HCT116 (cell line): ENCODE measurements around the gene FASLG. TPM values are rescaled to one million over a fixed set of nuclear protein-coding genes. Genes with fewer than 3 reads are reported as not detected.

Experiments
- ATAC-seq: fragments of 200-7000 bp; cut with Tn5 transposase; 2 replicates; pipeline ENCODE4 v1.9.1; 2020; ENCODE audit warnings: mild to moderate bottlenecking, moderate library complexity
- BruUV-seq: library from RNA; stranded (reverse); fragments of 400-500 nt; replicated peaks from 2 replicates; lab custom pipeline; 2021; lab: Mats Ljungman, UMichigan
- CTCF ChIA-PET: fragments of 300-600 bp; sonication (Branson Sonifier 250); formaldehyde crosslinking; loops from one replicate; lab custom pipeline; 2021; ENCODE audit warnings: antibody characterized with exemption; lab: Charles Lee
- POLR2A ChIA-PET: fragments of 300-600, 350-600 bp; sonication (Branson Sonifier 250); formaldehyde crosslinking; loops from one replicate; lab custom pipeline; 2021; ENCODE audit warnings: antibody characterized with exemption; lab: Charles Lee
- RAD21 ChIA-PET, 2 experiments: fragments of 300-600 bp; sonication (Branson Sonifier 250); formaldehyde crosslinking; loops; one replicate each; lab custom pipeline; 2023; ENCODE audit warnings: low total read pairs in 2 of 2; ENCODE audit not compliant: uncharacterized antibody in 2 of 2, unreplicated experiment in 2 of 2, low non-redundant PET in 1 of 2; lab: Charles Lee
- DNase-seq: peaks from one replicate; pipeline ENCODE4 v3.0.0-alpha.2; 2010; ENCODE audit warnings: low read depth, low spot score
- H2AFZ ChIP-seq: fragments of 200-600 bp; shearing (Covaris generic), sonication (generic); 2 replicates; pipeline ENCODE4 v1.6.1; 2017; ENCODE audit warnings: low read depth, mixed run types, mixed read lengths, antibody characterized with exemption, low read length; ENCODE audit not compliant: poor library complexity, severe bottlenecking
- H3K27ac ChIP-seq: 2 replicates; pipeline ENCODE4 v1.5.1; 2012; ENCODE audit warnings: low read depth, low read length
- H3K27me3 ChIP-seq: fragments of 200-600 bp; sonication (generic); 2 replicates; pipeline ENCODE4 v1.6.1; 2016; ENCODE audit warnings: mixed run types, low read length, mixed read lengths; ENCODE audit not compliant: insufficient read depth
- H3K36me3 ChIP-seq, 2 experiments: fragments of 200-500 bp in 1 of 2; fragments of 200-600 bp in 1 of 2; sonication (Bioruptor generic) in 1 of 2; sonication (generic) in 1 of 2; 2 replicates each; pipeline versions ENCODE4 v1.5.1 to v1.6.1; 2014 to 2016; ENCODE audit warnings: low read length in 2 of 2, inconsistent platforms in 1 of 2, mixed read lengths in 1 of 2, mixed run types in 1 of 2; ENCODE audit not compliant: insufficient read depth in 2 of 2, control insufficient read depth in 1 of 2
- H3K4me1 ChIP-seq, 2 experiments: fragments of 200-600 bp in 1 of 2; sonication (generic) in 1 of 2; 2 replicates each; pipeline versions ENCODE4 v1.5.1 to v1.6.1; 2012 to 2017; ENCODE audit warnings: low read length in 2 of 2, inconsistent platforms in 1 of 2, mild to moderate bottlenecking in 1 of 2, mixed read lengths in 1 of 2, mixed run types in 1 of 2, moderate library complexity in 1 of 2; ENCODE audit not compliant: insufficient read depth in 2 of 2, control insufficient read depth in 1 of 2
- H3K4me2 ChIP-seq: fragments of 200-600 bp; sonication (generic); 2 replicates; pipeline ENCODE4 v1.6.1; 2017; ENCODE audit warnings: mixed run types, low read length, mixed read lengths
- H3K4me3 ChIP-seq, 2 experiments: fragments of 200-600 bp in 1 of 2; sonication (generic) in 1 of 2; replicated peaks in 1 of 2; 2 replicates each; pipeline ENCODE4 v1.5.1; 2011 to 2016; ENCODE audit warnings: low read length in 2 of 2, control low read depth in 1 of 2, low read depth in 1 of 2, mild to moderate bottlenecking in 1 of 2, mixed read lengths in 1 of 2, mixed run types in 1 of 2
- H3K79me2 ChIP-seq: fragments of 200-600 bp; sonication (generic); 2 replicates; pipeline ENCODE4 v1.6.1; 2017; ENCODE audit warnings: mild to moderate bottlenecking, mixed run types, low read length, moderate library complexity, mixed read lengths; ENCODE audit not compliant: insufficient read depth
- H3K9ac ChIP-seq: fragments of 200-600 bp; sonication (generic); 2 replicates; pipeline ENCODE4 v1.6.1; 2016; ENCODE audit warnings: low read length, mixed read lengths
- H3K9me2 ChIP-seq: fragments of 200-600 bp; sonication (generic), shearing (Covaris generic); 2 replicates; pipeline ENCODE4 v1.6.1; 2017; ENCODE audit warnings: mixed run types, mild to moderate bottlenecking, moderate library complexity; ENCODE audit not compliant: insufficient read depth
- H3K9me3 ChIP-seq, 2 experiments: fragments of 200-500 bp in 1 of 2; fragments of 200-600 bp in 1 of 2; sonication (Bioruptor generic) in 1 of 2; sonication (generic) in 1 of 2; 2 replicates each; pipeline ENCODE4 v1.6.1; 2014 to 2017; ENCODE audit warnings: low read length in 2 of 2, mixed read lengths in 2 of 2, inconsistent platforms in 1 of 2, low read depth in 1 of 2, mild to moderate bottlenecking in 1 of 2, mixed run types in 1 of 2, moderate library complexity in 1 of 2; ENCODE audit not compliant: control insufficient read depth in 1 of 2, insufficient read depth in 1 of 2
- H4K20me1 ChIP-seq: fragments of 200-600 bp; sonication (generic), shearing (Covaris generic); 2 replicates; pipeline ENCODE4 v1.6.1; 2017; ENCODE audit warnings: mixed run types, mild to moderate bottlenecking, moderate library complexity; ENCODE audit not compliant: insufficient read depth
- CEBPB ChIP-seq: IDR thresholded peaks from 2 replicates; pipeline ENCODE4 v1.6.1; 2012; ENCODE audit warnings: low read depth
- EGR1 ChIP-seq: IDR thresholded peaks from 2 replicates; pipeline ENCODE4 v1.6.1; 2012; ENCODE audit warnings: low read depth
- ELF1 ChIP-seq: IDR thresholded peaks from 2 replicates; pipeline ENCODE4 v1.6.1; 2012; ENCODE audit warnings: low read depth, borderline replicate concordance
- EZH2 ChIP-seq: fragments of 200-600 bp; sonication (generic); IDR thresholded peaks from 2 replicates; pipeline ENCODE4 v1.6.1; 2017; ENCODE audit warnings: antibody characterized with exemption, mixed run types
- EZH2phosphoT487 ChIP-seq: fragments of 200-600 bp; IDR thresholded peaks from 2 replicates; pipeline ENCODE4 v1.6.1; 2018; ENCODE audit warnings: antibody characterized with exemption, borderline replicate concordance
- FOSL1 ChIP-seq: IDR thresholded peaks from 2 replicates; pipeline ENCODE4 v1.6.1; 2012; ENCODE audit warnings: low read depth
- JUND ChIP-seq: IDR thresholded peaks from 2 replicates; pipeline ENCODE4 v1.6.1; 2012
- POLR2A ChIP-seq: IDR thresholded peaks from 2 replicates; pipeline ENCODE4 v1.7.0; 2011; ENCODE audit warnings: borderline replicate concordance; ENCODE audit not compliant: insufficient read depth, insufficient read length; ENCODE audit errors: extremely low read depth
- RAD21 ChIP-seq: IDR thresholded peaks from 2 replicates; pipeline ENCODE4 v1.6.1; 2012; ENCODE audit warnings: low read depth, mild to moderate bottlenecking
- SIN3A ChIP-seq: IDR thresholded peaks from 2 replicates; pipeline ENCODE4 v1.6.1; 2012; ENCODE audit warnings: low read depth
- SRF ChIP-seq: IDR thresholded peaks from 2 replicates; pipeline ENCODE4 v1.6.1; 2012; ENCODE audit warnings: low read depth
- TCF7L2 ChIP-seq: IDR thresholded peaks from 2 replicates; pipeline ENCODE4 v1.7.0; 2011; ENCODE audit warnings: borderline replicate concordance, inconsistent platforms; ENCODE audit not compliant: insufficient read depth, insufficient read length; ENCODE audit errors: extremely low read depth
- YY1 ChIP-seq: IDR thresholded peaks from 2 replicates; pipeline ENCODE4 v1.6.1; 2011; ENCODE audit warnings: low read length, low read depth, moderate library complexity, mild to moderate bottlenecking; ENCODE audit not compliant: insufficient replicate concordance; ENCODE audit errors: extremely low read depth
- ZNF274 ChIP-seq: fragments of 200-500 bp; sonication (Bioruptor generic); IDR thresholded peaks from 2 replicates; pipeline ENCODE4 v1.6.1; 2014; ENCODE audit warnings: mild to moderate bottlenecking, low read depth, low read length, inconsistent platforms
- intact Hi-C: fragments of 100-400 bp; cut with micrococcal nuclease; formaldehyde crosslinking; loops from 2 replicates; pipeline ENCODE4 v1.10.0; 2022
- total RNA-seq: library from RNA; stranded (reverse); gene quantifications from one replicate; pipeline ENCODE4 v1.2.1, GENCODE V29; 2021; ENCODE audit not compliant: unreplicated experiment
- TF ChIP-seq, protein P1 (sequence below): IDR thresholded peaks from 2 replicates; pipeline ENCODE4 v1.6.1; 2012; ENCODE audit warnings: low read depth
- TF ChIP-seq, protein P2 (sequence below): IDR thresholded peaks from 2 replicates; pipeline ENCODE4 v1.6.1; 2012
- TF ChIP-seq, protein P3 (sequence below): IDR thresholded peaks from 2 replicates; pipeline ENCODE4 v1.6.1; 2011; ENCODE audit warnings: mild to moderate bottlenecking, low read length, moderate library complexity; ENCODE audit not compliant: insufficient replicate concordance; ENCODE audit errors: extremely low read depth

Gene FASLG
- total RNA-seq, 1 experiment from 2014 or later: not detected

DNA sequence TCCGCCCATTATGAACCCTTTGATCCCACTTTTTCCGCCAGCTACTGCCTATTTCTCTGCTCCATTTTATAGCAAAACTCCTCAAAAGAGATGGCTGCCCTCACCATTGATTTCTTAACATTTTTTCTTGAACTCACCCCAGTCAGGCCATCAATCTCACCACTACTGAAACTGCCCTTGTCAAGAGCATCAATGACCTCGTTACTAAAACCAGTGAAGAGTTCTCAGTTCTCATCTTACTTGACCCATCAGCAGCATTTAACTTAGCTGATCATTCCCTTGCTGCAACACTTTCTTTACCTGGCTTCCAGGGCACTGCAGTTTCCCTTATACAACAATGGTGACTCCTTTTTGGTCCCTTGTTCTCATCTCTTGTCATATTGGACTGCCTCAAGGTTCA, 35.2 kb upstream of the FASLG start (continued):
- TF ChIP-seq, protein P1, sequence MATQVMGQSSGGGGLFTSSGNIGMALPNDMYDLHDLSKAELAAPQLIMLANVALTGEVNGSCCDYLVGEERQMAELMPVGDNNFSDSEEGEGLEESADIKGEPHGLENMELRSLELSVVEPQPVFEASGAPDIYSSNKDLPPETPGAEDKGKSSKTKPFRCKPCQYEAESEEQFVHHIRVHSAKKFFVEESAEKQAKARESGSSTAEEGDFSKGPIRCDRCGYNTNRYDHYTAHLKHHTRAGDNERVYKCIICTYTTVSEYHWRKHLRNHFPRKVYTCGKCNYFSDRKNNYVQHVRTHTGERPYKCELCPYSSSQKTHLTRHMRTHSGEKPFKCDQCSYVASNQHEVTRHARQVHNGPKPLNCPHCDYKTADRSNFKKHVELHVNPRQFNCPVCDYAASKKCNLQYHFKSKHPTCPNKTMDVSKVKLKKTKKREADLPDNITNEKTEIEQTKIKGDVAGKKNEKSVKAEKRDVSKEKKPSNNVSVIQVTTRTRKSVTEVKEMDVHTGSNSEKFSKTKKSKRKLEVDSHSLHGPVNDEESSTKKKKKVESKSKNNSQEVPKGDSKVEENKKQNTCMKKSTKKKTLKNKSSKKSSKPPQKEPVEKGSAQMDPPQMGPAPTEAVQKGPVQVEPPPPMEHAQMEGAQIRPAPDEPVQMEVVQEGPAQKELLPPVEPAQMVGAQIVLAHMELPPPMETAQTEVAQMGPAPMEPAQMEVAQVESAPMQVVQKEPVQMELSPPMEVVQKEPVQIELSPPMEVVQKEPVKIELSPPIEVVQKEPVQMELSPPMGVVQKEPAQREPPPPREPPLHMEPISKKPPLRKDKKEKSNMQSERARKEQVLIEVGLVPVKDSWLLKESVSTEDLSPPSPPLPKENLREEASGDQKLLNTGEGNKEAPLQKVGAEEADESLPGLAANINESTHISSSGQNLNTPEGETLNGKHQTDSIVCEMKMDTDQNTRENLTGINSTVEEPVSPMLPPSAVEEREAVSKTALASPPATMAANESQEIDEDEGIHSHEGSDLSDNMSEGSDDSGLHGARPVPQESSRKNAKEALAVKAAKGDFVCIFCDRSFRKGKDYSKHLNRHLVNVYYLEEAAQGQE: no peak
- no peak for TF ChIP-seq FOSL1

DNA sequence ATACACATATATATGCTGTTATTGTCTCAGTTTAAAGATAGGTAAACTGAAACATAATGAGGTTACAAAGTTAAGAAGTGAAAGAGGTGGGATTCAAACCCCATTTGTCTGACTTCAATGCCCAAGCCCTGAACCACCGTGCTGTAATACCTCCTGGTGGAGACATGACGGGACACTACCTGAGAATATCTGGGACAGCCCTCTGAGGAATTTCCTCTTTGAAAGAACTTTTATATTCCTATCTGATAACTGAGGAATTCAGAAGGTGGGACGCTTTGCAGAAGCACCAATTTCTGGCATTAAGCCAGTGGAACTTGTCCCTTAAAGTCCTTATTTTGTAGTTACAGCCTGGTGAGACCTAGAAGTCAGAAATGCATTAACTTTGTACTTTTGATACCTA, 32.1 kb upstream of the FASLG start:
- no peak for ATAC-seq
- ChIA-PET CTCF (no interaction called here), RAD21 (no interaction called here), POLR2A (no interaction called here)
- H3K36me3 ChIP-seq: no peaks in the 10 kb centered on the region
- H3K4me2 ChIP-seq: no peak overlapping the region
- TF ChIP-seq ZNF274 (no peak), EZH2phosphoT487 (no peak), EZH2 (no peak), SIN3A (no peak), YY1 (no peak), EGR1 (no peak), POLR2A (no peak), FOSL1 (no peak), SRF (no peak), JUND (no peak), CEBPB (no peak), ELF1 (no peak), TCF7L2 (no peak), RAD21 (no peak)
- TF ChIP-seq, protein P2, sequence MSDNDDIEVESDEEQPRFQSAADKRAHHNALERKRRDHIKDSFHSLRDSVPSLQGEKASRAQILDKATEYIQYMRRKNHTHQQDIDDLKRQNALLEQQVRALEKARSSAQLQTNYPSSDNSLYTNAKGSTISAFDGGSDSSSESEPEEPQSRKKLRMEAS: no peak
- TF ChIP-seq, protein P3, sequence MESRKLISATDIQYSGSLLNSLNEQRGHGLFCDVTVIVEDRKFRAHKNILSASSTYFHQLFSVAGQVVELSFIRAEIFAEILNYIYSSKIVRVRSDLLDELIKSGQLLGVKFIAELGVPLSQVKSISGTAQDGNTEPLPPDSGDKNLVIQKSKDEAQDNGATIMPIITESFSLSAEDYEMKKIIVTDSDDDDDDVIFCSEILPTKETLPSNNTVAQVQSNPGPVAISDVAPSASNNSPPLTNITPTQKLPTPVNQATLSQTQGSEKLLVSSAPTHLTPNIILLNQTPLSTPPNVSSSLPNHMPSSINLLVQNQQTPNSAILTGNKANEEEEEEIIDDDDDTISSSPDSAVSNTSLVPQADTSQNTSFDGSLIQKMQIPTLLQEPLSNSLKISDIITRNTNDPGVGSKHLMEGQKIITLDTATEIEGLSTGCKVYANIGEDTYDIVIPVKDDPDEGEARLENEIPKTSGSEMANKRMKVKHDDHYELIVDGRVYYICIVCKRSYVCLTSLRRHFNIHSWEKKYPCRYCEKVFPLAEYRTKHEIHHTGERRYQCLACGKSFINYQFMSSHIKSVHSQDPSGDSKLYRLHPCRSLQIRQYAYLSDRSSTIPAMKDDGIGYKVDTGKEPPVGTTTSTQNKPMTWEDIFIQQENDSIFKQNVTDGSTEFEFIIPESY: no peak
- intact Hi-C loops: no loop called here
- no peaks in the 10 kb centered on the region for H3K9me3 ChIP-seq
- DNase-seq: no peak
- H3K4me1 ChIP-seq: no peaks in the 10 kb centered on the region
- H3K79me2 ChIP-seq: no peaks in the 10 kb centered on the region
- no peak overlapping the region for H3K4me3 ChIP-seq
- no peaks in the 10 kb centered on the region for H4K20me1 ChIP-seq
- no peaks in the 10 kb centered on the region for H3K27me3 ChIP-seq
- no peaks in the 10 kb centered on the region for H3K9me2 ChIP-seq
- no peak overlapping the region for H2AFZ ChIP-seq
- BruUV-seq: no TSS peak
- H3K27ac ChIP-seq: no peak overlapping the region
- no peak overlapping the region for H3K9ac ChIP-seq
